ENCODE results near the gene SYMPK.

SYMPK gene

DNA sequence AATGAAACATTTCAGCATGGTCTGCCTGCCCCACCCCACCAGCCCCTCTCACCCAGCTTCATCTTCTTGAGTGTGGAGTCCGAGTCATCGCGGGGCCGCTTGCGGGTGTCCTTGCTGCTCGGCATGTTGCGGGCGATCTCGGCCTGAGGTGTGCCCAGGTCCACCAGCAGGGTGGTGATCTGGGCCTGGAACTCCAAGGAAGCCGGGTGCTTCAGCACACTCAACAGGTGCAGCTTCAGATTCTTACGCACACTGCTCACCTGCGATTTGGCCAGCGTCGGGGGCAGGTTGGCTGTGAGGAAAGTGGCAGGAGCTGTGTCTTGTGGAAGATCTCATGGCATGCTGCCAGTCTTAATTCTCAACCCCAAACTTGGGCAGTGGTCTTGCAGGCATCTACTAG lies 20.7 kb downstream of the SYMPK start:
- Mint-ChIP-seq H3K27ac (no peak overlapping the region), H3K4me1 (peaks cover 0 to 1% of the 10 kb centered on the region in 2 donors), H3K36me3 (peaks cover 43 to 71% of the 10 kb centered on the region in 2 donors), H3K4me3 (no peak overlapping the region), H3K9me3 (no peaks in the 10 kb centered on the region), H3K27me3 (no peaks in the 10 kb centered on the region)
- DNase-seq (no peak), ATAC-seq (replicated peaks) (no peak)

DNA sequence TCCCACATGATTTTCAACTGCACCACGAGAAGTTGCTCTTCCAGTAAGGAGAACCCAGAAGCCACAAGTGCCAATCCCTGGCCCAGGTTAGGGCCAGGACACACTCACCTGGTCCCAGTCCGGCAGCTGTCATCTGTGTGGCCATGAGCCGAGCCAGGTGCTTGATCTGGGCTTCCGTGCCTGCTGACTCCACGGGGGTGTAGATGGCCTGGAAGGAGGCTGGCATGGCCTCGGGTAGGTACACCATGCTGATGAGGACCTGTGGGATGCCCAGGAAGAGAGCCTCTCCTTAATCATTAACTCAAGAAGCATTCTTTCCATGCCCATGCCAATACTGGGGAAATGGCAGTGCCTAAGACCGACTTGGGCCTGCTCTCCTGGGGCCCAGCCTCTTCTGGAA lies 28.0 kb downstream of the SYMPK start:
- DNase-seq (no peak), ATAC-seq (replicated peaks) (no peak)
- H3K27me3 Mint-ChIP-seq = no peaks in the 10 kb centered on the region
- H3K4me1 Mint-ChIP-seq = peaks cover 0 to 3% of the 10 kb centered on the region in 2 donors
- no peaks in the 10 kb centered on the region for H3K9me3 Mint-ChIP-seq
- peaks cover 55 to 65% of the 10 kb centered on the region in 2 donors for H3K36me3 Mint-ChIP-seq
- peak overlapping the region; percentile 78 for H3K27ac Mint-ChIP-seq
- H3K4me3 Mint-ChIP-seq = no peak overlapping the region

DNA sequence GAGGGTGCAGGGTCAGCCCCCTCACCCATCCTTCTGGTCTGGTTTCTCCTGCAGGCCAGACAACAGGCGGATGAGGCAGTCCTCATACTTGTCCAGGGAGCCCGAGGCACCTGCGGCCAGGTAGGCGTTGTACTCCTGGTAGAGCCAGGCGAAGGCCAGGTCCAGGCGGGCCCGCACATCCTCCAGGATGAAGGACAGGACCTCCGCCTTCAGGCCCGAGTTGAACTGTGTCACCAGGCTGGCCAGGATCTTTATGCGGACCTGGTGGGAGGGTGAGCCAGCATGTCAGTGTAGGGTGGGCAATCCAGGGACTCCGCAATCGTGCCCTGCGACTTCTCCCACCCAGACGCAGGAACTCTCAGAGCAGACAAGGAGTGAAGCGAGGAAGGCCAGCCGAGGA lies 34.0 kb downstream of the SYMPK start:
- ATAC-seq (replicated peaks) (no peak), DNase-seq (no peak)
- Mint-ChIP-seq H3K9me3 (no peaks in the 10 kb centered on the region), H3K27ac (no peak overlapping the region), H3K4me1 (peaks cover 0 to 6% of the 10 kb centered on the region in 2 donors), H3K36me3 (peaks cover 65 to 73% of the 10 kb centered on the region in 2 donors), H3K27me3 (no peaks in the 10 kb centered on the region), H3K4me3 (no peak overlapping the region)

DNA sequence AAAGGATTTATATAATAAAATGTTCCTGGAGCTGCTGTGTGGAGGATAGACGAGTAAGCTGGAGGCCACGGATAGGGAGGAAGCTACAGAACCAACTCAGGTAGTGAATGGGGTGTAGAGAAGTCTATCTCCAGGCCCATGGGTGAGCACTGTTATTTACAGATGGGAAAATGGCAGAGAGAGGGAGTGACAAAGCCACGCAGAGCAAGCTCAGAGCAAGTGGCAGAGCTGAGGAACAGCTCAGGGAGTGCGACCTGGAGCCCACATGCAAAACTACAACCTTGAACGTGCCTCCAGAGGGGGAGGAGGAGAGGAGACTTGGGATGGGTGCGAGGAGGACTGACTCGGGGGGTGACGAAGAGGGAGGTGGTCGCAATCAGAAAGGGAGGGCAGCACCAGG lies 34.4 kb downstream of the SYMPK start:
- DNase-seq = no peak
- H3K9me3 Mint-ChIP-seq = no peaks in the 10 kb centered on the region
- H3K27me3 Mint-ChIP-seq = no peaks in the 10 kb centered on the region
- no peak for ATAC-seq (replicated peaks)
- no peak overlapping the region for H3K27ac Mint-ChIP-seq
- peaks cover 65 to 75% of the 10 kb centered on the region in 2 donors for H3K36me3 Mint-ChIP-seq
- peaks cover 0 to 6% of the 10 kb centered on the region in 2 donors for H3K4me1 Mint-ChIP-seq
- no peak overlapping the region for H3K4me3 Mint-ChIP-seq

DNA sequence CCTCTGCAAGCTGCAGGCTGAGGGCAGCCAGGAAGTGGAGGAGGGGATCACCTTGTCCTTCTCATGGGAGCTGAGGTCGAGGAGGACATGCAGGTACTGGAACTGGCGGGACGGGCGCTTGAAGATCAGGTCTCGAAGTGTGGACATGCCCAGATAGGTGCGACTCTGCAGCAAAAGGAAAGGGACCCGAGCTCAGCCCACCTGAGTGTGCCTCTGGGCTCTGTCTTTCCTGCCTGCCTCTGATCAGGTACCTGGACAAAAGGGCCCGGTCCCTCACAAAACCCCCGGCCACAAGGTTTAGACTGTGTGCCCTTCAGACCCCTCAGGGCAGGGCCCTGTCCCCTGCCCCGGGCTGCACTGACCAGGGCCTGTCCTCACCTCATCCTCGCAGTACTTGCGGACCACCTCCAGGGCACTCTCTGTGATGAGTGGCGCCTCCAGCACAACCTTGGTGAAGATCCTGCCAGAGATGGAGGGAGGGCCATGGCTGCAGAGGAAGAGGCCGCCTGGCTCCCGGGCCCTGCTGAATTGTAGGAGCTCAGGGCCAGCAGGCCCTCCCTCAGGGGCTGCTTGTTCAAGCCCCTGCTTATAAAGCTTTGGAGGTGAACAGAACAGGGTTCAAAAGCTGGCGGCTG lies 35.4 kb downstream of the SYMPK start:
- ATAC-seq (replicated peaks) (no peak), DNase-seq (no peak)
- Mint-ChIP-seq H3K27ac (no peak overlapping the region), H3K27me3 (no peaks in the 10 kb centered on the region), H3K9me3 (no peaks in the 10 kb centered on the region), H3K4me3 (no peak overlapping the region), H3K4me1 (peaks cover 0 to 6% of the 10 kb centered on the region in 2 donors), H3K36me3 (peaks cover 71 to 83% of the 10 kb centered on the region in 2 donors)

DNA sequence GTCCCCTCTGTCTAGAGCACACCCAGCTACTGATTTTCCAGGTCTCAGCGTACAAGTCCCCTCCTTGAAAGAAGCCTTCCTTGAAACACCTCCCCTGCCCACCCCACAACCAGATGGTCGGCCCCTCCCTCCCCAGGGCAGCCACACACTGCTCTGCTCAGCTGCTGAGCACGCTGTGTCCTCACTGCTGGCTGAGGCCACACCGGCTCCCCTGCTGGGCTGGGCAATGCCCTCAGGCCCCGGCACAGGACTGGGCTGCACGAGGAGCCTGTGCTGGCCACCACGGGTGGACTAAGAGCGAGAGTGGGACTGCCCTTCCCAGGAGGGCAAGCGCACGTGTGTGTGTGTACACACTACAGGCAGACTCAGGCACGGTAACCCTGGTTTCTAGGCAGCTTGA lies 36.0 kb downstream of the SYMPK start:
- peak overlapping the region; percentile 56 for H3K27ac Mint-ChIP-seq
- H3K4me3 Mint-ChIP-seq = no peak overlapping the region
- no peaks in the 10 kb centered on the region for H3K9me3 Mint-ChIP-seq
- H3K36me3 Mint-ChIP-seq = peaks cover 64 to 76% of the 10 kb centered on the region in 2 donors
- ATAC-seq (replicated peaks) (no peak), DNase-seq (no peak)
- no peaks in the 10 kb centered on the region for H3K27me3 Mint-ChIP-seq
- peaks cover 0 to 6% of the 10 kb centered on the region in 2 donors for H3K4me1 Mint-ChIP-seq

DNA sequence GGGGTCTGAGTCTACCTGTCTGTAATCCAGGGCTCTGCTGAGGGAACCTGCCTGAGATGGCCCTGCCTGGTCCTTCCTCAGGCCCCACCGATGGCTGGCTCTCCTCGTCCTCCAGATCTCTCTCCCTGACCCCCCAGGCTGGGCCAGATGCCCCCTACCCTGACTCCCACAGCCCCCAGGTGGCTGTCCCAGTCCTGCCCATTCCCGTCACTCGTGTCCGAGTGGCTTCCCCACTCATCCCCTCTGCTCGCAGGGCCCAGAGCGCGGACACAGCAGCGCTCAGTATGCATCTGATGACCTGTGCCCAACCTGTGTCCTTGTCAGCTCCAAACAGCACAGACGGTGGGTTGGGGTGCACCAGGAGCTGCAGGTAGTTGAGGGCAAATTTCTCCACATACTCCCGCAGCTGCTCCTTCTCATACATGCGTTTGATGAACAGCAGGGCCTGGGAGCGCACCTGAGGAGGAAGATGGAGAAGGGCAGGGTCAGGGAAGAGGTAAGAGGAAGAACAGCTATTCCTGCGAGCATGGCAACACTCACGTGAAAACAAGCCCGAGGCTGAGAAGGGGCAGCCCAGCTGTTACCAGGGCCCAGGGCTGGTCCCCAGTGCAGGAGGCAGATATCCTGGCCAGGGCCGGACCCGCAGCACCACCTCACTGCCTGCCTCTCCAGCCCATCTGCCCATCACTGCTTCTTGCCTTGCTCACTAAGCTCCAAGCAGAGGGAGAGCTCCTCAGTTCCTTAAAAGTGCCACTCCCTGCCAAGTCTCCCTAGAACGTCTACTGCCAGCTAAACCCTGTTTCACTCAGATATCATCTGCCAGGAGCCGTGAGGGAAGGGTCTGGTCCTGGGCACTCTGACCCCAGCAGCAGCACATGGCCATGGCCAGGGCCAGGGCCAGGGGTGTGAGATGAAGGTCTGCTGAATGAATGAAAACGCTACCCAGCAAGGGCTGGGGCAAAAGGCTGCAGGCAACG lies 36.7 kb downstream of the SYMPK start:
- peaks cover 62 to 72% of the 10 kb centered on the region in 2 donors for H3K36me3 Mint-ChIP-seq
- ATAC-seq (replicated peaks) (no peak), DNase-seq (no peak)
- peaks cover 0 to 6% of the 10 kb centered on the region in 2 donors for H3K4me1 Mint-ChIP-seq
- H3K4me3 Mint-ChIP-seq = no peak overlapping the region
- H3K27ac Mint-ChIP-seq = peak overlapping the region; percentile 70
- no peaks in the 10 kb centered on the region for H3K27me3 Mint-ChIP-seq
- no peaks in the 10 kb centered on the region for H3K9me3 Mint-ChIP-seq

DNA sequence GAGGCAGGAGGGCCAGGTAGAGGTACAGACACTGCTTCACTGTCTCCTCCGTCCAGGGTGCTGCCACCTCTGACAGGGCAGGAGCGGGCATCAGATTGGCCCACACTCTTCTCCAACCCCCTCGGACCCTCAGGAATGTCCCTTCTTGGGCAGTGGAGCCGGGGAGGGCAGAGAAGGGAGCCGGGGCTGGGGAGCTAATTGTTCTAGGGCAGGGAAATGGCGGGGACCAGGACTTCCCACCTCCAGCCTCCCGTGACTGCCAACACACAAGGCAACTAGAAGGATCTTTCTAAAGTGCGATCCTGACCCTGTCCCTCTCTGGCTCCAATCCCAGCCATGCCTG lies 37.7 kb downstream of the SYMPK start:
- peaks cover 0 to 5% of the 10 kb centered on the region in 2 donors for H3K4me1 Mint-ChIP-seq
- H3K4me3 Mint-ChIP-seq = no peak overlapping the region
- ATAC-seq (replicated peaks) = no peak
- H3K27me3 Mint-ChIP-seq = no peaks in the 10 kb centered on the region
- no peak overlapping the region for H3K27ac Mint-ChIP-seq
- no peak for DNase-seq
- no peaks in the 10 kb centered on the region for H3K9me3 Mint-ChIP-seq
- peaks cover 62 to 68% of the 10 kb centered on the region in 2 donors for H3K36me3 Mint-ChIP-seq

DNA sequence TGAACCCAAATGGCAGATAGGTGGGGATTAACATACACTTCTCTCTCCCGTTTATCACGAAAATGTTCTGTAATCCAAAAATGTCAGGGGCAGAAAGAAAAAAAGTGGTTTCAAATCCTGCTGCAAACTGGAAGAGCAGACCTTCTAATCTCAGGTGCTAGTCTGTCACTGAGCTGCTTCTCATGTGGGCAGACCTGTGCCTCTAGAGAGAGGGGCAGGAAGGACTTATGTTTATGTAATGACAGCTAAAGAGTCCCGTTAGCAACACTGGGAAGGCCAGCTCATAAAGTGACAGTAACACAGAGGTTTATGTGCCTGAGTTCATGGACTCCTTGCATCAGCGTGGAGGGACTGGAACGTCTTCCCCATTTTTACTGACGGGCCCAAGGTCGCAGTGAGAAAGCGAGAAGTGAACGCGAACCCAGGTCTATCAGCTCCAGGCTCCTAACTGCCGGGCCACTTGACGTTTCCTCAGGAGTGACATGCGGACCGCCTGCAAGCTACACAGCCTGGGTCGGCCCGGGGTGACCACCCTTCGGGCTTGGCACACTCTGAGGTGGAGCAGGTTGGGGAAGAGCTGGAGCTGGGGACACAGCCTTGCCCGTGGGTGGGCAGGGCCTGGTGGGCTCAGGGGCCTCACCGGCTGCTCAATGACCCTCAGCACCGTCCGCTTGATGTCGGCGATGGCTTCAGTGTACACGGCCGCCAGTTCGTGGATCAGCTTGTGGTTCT lies 38.2 kb downstream of the SYMPK start:
- Mint-ChIP-seq H3K4me3 (no peak overlapping the region), H3K27me3 (no peaks in the 10 kb centered on the region), H3K27ac (peak overlapping the region; percentile 59), H3K36me3 (peaks cover 61 to 68% of the 10 kb centered on the region in 2 donors), H3K9me3 (no peaks in the 10 kb centered on the region), H3K4me1 (peaks cover 0 to 4% of the 10 kb centered on the region in 2 donors)
- ATAC-seq (replicated peaks) (no peak), DNase-seq (no peak)

DNA sequence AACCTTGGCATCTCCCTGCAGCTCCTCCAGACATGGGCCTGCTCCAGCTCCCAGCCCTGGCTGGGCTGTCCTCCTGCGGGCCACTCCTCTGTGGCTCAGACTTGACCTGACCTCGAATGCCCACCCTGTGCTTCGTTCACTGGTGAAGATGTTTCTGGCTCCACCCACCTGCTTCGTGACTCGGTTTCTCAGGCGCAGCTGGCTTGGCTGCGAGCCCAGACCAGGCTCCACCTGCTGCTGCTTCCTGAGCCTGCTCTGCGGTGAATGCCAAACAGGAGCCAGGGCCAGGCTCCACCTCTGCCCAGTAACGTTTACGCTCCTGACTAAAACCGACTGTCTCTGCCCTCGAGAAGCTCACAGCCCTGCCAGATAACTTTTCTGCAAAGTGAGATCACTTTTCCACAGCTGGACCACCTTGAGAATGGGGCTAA lies 38.9 kb downstream of the SYMPK start:
- Mint-ChIP-seq H3K4me3 (no peak overlapping the region), H3K27me3 (no peaks in the 10 kb centered on the region), H3K9me3 (no peaks in the 10 kb centered on the region), H3K27ac (peak overlapping the region; percentile 47), H3K4me1 (peaks cover 4% of the 10 kb centered on the region in 2 donors), H3K36me3 (peaks cover 61 to 68% of the 10 kb centered on the region in 2 donors)
- ATAC-seq (replicated peaks) (no peak), DNase-seq (no peak)

DNA sequence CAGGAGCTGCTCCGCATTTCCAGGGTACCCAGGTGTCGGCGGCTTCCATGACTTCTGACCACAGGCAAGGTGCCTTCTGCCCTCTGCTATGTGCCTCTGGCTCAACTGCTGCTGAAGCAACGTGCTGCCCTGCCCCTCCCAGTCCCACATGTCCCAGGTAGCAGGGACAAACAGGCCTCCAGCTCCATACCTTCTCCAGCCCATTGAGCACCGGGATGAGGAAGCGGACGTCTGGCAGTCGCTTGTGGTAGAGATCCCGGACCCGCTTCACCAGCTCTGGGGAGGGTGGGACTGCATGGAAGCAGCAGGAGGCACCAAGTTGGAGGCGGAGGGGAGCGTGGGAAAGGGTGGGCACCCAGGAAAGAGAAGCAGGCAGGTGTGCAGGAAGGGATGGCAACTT lies 39.8 kb downstream of the SYMPK start:
- H3K36me3 Mint-ChIP-seq = peaks cover 57 to 64% of the 10 kb centered on the region in 2 donors
- H3K27me3 Mint-ChIP-seq = no peaks in the 10 kb centered on the region
- H3K4me3 Mint-ChIP-seq = no peak overlapping the region
- no peak for DNase-seq
- no peak for ATAC-seq (replicated peaks)
- H3K9me3 Mint-ChIP-seq = no peaks in the 10 kb centered on the region
- peak overlapping the region; percentile 65 for H3K27ac Mint-ChIP-seq
- H3K4me1 Mint-ChIP-seq = peaks cover 1 to 6% of the 10 kb centered on the region in 2 donors

DNA sequence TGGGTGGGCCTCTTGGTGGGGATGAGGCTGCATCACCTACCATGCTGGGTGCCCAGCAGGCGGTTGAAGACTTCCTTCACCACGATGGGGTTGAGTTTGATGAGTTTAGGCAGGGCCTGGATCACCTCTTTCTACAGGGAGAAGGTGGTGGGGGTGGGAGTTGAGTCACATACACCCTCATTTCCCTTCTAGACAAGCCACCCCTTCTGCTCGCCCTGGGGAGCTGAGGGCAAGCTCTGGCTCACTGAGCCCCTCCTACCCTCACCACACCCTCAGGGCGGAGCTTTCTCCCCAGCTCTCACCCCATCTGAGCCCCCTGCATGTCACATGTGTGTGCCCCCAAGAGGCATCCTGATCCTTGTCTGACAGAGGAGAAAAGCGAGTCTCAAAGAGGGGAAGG lies 40.2 kb downstream of the SYMPK start:
- DNase-seq (no peak), ATAC-seq (replicated peaks) (no peak)
- Mint-ChIP-seq H3K36me3 (peaks cover 52 to 61% of the 10 kb centered on the region in 2 donors), H3K9me3 (no peaks in the 10 kb centered on the region), H3K4me3 (no peak overlapping the region), H3K27ac (no peak overlapping the region), H3K27me3 (no peaks in the 10 kb centered on the region), H3K4me1 (peaks cover 1 to 7% of the 10 kb centered on the region in 2 donors)

DNA sequence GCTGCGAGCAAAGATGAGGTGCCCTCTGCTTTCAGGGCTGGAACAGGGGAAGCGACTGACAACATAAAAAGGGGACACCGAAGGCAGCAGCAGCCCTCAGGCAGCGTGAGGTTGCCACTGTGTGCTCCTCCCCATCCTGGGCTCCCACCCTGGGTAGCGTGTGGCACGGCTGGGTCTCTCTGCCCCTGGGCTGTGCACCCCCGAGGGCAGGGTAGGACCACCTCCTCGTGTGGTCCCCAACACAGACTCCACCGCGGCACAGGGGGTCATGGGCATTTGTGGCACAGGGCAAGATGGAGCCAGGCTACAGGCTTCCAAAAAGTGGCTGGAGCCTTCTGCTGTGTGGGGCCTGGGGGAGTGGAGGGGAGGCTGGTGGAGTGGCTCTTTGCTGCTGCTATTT lies 41.4 kb downstream of the SYMPK start:
- no peaks in the 10 kb centered on the region for H3K27me3 Mint-ChIP-seq
- H3K4me3 Mint-ChIP-seq = no peak overlapping the region
- no peak overlapping the region for H3K27ac Mint-ChIP-seq
- H3K36me3 Mint-ChIP-seq = peaks cover 49 to 59% of the 10 kb centered on the region in 2 donors
- DNase-seq = no peak
- no peak for ATAC-seq (replicated peaks)
- no peaks in the 10 kb centered on the region for H3K9me3 Mint-ChIP-seq
- H3K4me1 Mint-ChIP-seq = peaks cover 6 to 17% of the 10 kb centered on the region in 2 donors

DNA sequence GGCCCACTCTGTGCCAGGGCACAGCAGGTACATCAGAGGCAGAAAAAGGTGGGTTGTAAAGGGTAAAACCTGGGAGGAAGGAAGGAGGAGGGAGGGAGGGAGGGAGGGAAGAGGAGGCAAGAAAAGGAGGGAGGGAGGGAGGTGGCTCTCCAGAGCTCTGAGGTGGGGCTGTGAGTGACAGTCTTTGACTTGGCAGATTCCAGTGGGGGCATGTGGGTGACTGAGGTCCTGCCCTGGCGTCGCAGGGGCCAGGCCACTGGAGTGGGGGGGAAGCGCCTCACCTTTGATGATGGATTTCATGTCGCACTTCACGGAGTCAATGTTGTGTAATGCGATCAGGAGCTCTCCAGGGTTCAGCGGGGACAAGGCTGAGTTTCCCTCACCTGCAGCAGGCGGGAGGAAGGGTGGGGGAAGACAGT lies 41.8 kb downstream of the SYMPK start:
- peaks cover 6 to 20% of the 10 kb centered on the region in 2 donors for H3K4me1 Mint-ChIP-seq
- no peaks in the 10 kb centered on the region for H3K9me3 Mint-ChIP-seq
- no peak overlapping the region for H3K4me3 Mint-ChIP-seq
- H3K36me3 Mint-ChIP-seq = peaks cover 50 to 58% of the 10 kb centered on the region in 2 donors
- DNase-seq (no peak), ATAC-seq (replicated peaks) (no peak)
- no peaks in the 10 kb centered on the region for H3K27me3 Mint-ChIP-seq
- H3K27ac Mint-ChIP-seq = peak overlapping the region; percentile 73

All from stimulated activated naive B cell treated with anti-CD40 and anti-IgM and Interleukin-4, amounts not matched to agents 10 μg/mL and 1 μg/mL and 100 μg/mL, for 72 hours (primary cell).